Measurements from ENCODE around the gene GPATCH11. TPM values are rescaled to one million over a fixed set of nuclear protein-coding genes. Genes with fewer than 3 reads are reported as not detected.

GPATCH11 gene
- total RNA-seq, 1 donor, result 6.2 TPM

DNA sequence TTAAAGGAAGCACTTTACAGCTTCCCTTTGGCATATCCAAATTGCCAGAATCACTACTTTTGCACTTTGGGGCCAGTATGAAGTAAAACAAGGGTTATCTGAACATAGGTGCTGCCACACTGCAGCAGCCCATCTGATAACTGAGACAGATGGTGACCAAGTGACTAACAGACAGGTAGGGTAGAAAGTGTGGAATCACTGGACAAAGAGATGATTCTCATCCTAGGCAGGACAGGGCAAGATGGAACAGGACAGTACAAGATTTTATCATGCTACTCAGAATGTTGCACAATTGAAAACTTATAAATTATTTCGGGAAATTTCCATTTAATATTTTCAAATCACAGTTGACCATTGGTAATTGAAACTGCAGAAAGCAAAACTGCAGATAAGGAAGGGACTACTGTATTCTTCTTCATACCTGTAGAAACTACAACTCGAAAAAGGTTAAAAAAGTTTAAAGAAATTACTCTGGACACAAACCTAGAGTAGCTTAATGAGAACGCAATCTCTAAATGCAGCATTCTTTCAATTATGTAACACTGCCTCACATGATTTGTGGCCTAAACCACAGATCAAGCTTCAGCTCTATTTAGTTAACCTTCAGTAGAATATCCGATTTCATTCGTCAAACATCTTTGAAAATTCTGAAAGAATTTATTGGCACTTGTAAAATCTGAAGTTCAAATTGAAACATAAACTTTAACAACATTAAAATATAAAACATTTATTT, 31.6 kb upstream of the GPATCH11 start:
- no peak overlapping the region for H3K4me2 ChIP-seq (ENCODE audit: insufficient read depth, low read length)
- no peaks in the 10 kb centered on the region for H3K27me3 ChIP-seq (ENCODE audit: insufficient read depth, low read length)
- no peak overlapping the region for H2AFZ ChIP-seq (ENCODE audit: low read length)
- no peak overlapping the region for H3K27ac ChIP-seq (ENCODE audit: low read depth, low read length)
- no peak for DNase-seq (ENCODE audit: insufficient read length, low spot score, missing footprints)
- H4K20me1 ChIP-seq (ENCODE audit: insufficient read depth, low read length), result no peaks in the 10 kb centered on the region
- H3K4me1 ChIP-seq (ENCODE audit: insufficient read depth, low read length), result no peaks in the 10 kb centered on the region
- peaks cover 53% of the 10 kb centered on the region for H3K36me3 ChIP-seq (ENCODE audit: insufficient read depth, low read length)
- TF ChIP-seq, protein P1, sequence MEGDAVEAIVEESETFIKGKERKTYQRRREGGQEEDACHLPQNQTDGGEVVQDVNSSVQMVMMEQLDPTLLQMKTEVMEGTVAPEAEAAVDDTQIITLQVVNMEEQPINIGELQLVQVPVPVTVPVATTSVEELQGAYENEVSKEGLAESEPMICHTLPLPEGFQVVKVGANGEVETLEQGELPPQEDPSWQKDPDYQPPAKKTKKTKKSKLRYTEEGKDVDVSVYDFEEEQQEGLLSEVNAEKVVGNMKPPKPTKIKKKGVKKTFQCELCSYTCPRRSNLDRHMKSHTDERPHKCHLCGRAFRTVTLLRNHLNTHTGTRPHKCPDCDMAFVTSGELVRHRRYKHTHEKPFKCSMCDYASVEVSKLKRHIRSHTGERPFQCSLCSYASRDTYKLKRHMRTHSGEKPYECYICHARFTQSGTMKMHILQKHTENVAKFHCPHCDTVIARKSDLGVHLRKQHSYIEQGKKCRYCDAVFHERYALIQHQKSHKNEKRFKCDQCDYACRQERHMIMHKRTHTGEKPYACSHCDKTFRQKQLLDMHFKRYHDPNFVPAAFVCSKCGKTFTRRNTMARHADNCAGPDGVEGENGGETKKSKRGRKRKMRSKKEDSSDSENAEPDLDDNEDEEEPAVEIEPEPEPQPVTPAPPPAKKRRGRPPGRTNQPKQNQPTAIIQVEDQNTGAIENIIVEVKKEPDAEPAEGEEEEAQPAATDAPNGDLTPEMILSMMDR (IDR thresholded peaks at IDR 0.05; ENCODE audit: extremely low read depth, low read depth, low read length), result no peak
- no peaks in the 10 kb centered on the region for H3K9me3 ChIP-seq (ENCODE audit: low read depth, low read length)
- no peaks in the 10 kb centered on the region for H3K79me2 ChIP-seq (ENCODE audit: insufficient read depth, low read length)
- H3K4me3 ChIP-seq (ENCODE audit: insufficient read depth, low read length), result no peak overlapping the region

DNA sequence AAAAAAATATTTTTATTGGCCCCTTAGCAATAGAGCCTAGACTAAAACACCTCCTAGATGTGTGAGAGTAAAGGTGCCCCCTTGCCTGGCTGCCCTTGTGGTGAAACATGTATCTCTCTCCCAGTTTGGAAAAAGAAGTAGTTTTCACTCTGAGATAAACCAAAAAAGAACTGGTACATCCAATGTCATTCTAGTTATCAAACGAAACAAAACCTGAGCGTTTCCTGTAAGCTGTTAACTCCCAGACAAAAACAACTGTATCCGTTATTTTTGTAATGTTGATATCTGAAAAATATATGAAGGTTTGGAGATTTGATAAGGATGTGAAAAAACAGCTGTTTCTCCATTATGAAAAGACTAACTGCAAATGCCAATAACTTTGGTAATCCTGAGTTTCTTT, 24.5 kb upstream of the GPATCH11 start:
- no peak overlapping the region for H3K27ac ChIP-seq (ENCODE audit: low read depth, low read length)
- no peaks in the 10 kb centered on the region for H3K9me3 ChIP-seq (ENCODE audit: low read depth, low read length)
- no peak overlapping the region for H3K4me3 ChIP-seq (ENCODE audit: insufficient read depth, low read length)
- H3K4me2 ChIP-seq (ENCODE audit: insufficient read depth, low read length), result no peak overlapping the region
- no peak for DNase-seq (ENCODE audit: insufficient read length, low spot score, missing footprints)
- peaks cover 65% of the 10 kb centered on the region for H3K36me3 ChIP-seq (ENCODE audit: insufficient read depth, low read length)
- H3K27me3 ChIP-seq (ENCODE audit: insufficient read depth, low read length), result no peaks in the 10 kb centered on the region
- TF ChIP-seq, protein P1 (IDR thresholded peaks at IDR 0.05; ENCODE audit: extremely low read depth, low read depth, low read length), result no peak
- no peaks in the 10 kb centered on the region for H3K79me2 ChIP-seq (ENCODE audit: insufficient read depth, low read length)
- no peak overlapping the region for H2AFZ ChIP-seq (ENCODE audit: low read length)
- H3K4me1 ChIP-seq (ENCODE audit: insufficient read depth, low read length), result no peaks in the 10 kb centered on the region
- no peaks in the 10 kb centered on the region for H4K20me1 ChIP-seq (ENCODE audit: insufficient read depth, low read length)

DNA sequence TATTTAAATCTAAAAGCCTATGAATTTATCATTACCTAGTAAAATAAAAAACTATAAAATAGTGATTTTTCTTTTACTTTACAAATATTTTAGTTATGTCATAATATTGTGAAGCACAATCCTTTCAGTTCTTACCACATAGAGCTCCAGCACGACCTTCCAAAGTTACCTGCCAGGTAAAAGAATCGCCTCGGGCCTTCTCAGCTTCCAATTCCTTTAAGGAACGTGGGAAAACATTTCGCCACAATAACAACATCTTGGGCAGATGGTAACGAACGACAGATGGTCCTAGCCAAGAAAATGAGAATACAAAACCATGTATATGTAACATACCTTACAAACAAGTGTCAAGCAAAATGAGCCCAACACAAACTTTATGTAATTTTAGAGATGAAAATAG, 23.9 kb upstream of the GPATCH11 start:
- H3K27me3 ChIP-seq (ENCODE audit: insufficient read depth, low read length), result no peaks in the 10 kb centered on the region
- no peak overlapping the region for H2AFZ ChIP-seq (ENCODE audit: low read length)
- TF ChIP-seq, protein P1 (IDR thresholded peaks at IDR 0.05; ENCODE audit: extremely low read depth, low read depth, low read length), result no peak
- H3K27ac ChIP-seq (ENCODE audit: low read depth, low read length), result no peak overlapping the region
- no peaks in the 10 kb centered on the region for H3K4me1 ChIP-seq (ENCODE audit: insufficient read depth, low read length)
- no peaks in the 10 kb centered on the region for H4K20me1 ChIP-seq (ENCODE audit: insufficient read depth, low read length)
- no peak overlapping the region for H3K4me2 ChIP-seq (ENCODE audit: insufficient read depth, low read length)
- no peak for DNase-seq (ENCODE audit: insufficient read length, low spot score, missing footprints)
- H3K4me3 ChIP-seq (ENCODE audit: insufficient read depth, low read length), result no peak overlapping the region
- peaks cover 69% of the 10 kb centered on the region for H3K36me3 ChIP-seq (ENCODE audit: insufficient read depth, low read length)
- H3K9me3 ChIP-seq (ENCODE audit: low read depth, low read length), result no peaks in the 10 kb centered on the region
- no peaks in the 10 kb centered on the region for H3K79me2 ChIP-seq (ENCODE audit: insufficient read depth, low read length)

- no peak overlapping the region for H2AFZ ChIP-seq (ENCODE audit: low read length)
- no peak overlapping the region for H3K4me3 ChIP-seq (ENCODE audit: insufficient read depth, low read length)
- H3K27ac ChIP-seq (ENCODE audit: low read depth, low read length), result no peak overlapping the region
- TF ChIP-seq, protein P1 (IDR thresholded peaks at IDR 0.05; ENCODE audit: extremely low read depth, low read depth, low read length), result no peak
- H3K27me3 ChIP-seq (ENCODE audit: insufficient read depth, low read length), result no peaks in the 10 kb centered on the region
- no peaks in the 10 kb centered on the region for H4K20me1 ChIP-seq (ENCODE audit: insufficient read depth, low read length)
- no peaks in the 10 kb centered on the region for H3K79me2 ChIP-seq (ENCODE audit: insufficient read depth, low read length)
- H3K36me3 ChIP-seq (ENCODE audit: insufficient read depth, low read length), result peaks cover 66% of the 10 kb centered on the region
- H3K4me2 ChIP-seq (ENCODE audit: insufficient read depth, low read length), result no peak overlapping the region
- H3K9me3 ChIP-seq (ENCODE audit: low read depth, low read length), result no peaks in the 10 kb centered on the region
- no peak for DNase-seq (ENCODE audit: insufficient read length, low spot score, missing footprints)
- H3K4me1 ChIP-seq (ENCODE audit: insufficient read depth, low read length), result no peaks in the 10 kb centered on the region
Observed at GRCh38 chr2:37061013-37061711, 23.2 kb upstream of the GPATCH11 start.

Data from osteoblast (primary cell).